Measurements from ENCODE around the gene SH3D21.

Gene SH3D21

DNA sequence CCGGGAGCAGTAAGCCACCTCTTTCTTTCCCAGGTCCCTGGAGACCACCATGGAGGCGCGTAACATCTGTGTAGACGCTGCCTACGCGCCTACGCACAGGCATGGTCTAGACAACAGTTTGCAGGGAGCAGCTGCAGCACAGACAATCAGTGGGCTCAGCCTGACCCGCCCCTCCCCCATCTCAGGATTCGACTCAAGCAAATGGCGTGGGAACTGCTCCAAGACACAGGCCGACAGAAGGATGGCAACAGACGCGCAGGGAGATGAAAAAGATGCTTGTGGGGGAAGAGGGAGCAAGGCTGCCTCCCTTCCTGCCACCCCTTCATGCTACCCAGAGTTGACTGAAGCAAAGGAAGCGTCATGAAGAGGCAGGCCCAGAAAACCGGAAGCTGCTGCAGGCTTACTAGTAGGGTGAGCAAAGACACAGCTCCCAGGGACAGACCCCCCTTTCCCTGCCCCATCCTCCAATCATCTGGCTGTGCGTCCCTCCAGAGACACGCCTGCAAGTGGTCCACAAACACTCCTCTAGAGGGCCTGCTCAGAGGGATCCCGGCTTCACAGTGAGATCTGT lies 60.0 kb downstream of the SH3D21 start:
- no peak for DNase-seq

DNA sequence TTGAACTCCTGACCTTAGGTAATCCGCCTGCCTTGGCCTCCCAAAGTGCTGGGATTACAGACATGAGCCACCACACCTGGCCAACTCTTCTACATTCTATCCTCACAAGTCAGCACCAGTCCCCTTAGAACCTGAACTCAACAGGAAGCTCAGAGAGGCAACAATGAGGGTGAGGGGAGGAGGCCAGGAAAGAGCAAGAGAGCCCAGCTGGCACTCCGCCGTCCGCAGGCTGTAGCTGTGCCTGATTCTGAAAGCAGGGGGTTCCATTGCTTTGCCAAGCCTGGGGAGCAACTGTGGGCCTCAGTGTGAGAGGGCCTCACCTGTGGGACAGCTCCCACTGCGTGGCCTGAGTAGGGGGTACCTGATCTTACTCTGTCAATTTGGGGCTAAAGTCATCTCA lies 60.9 kb downstream of the SH3D21 start:
- DNase-seq: no peak

- DNase-seq: peak; percentile 74
Observed at GRCh38 chr1:36367798-36368197, 61.6 kb downstream of the SH3D21 start.

- peak; percentile 14 for DNase-seq
Observed at GRCh38 chr1:36369061-36369861, 63.1 kb downstream of the SH3D21 start.
